IPS-15b (cell line): ENCODE results near the gene OLIG3.

Experiments used
- H3K27me3 ChIP-seq: one replicate; pipeline ENCODE4 v1.6.1; 2013; ENCODE audit warnings: low read length; ENCODE audit not compliant: control insufficient read depth, insufficient read depth
- H3K36me3 ChIP-seq: one replicate; pipeline ENCODE4 v1.6.1; 2013; ENCODE audit warnings: low read length; ENCODE audit not compliant: control insufficient read depth, insufficient read depth
- H3K4me1 ChIP-seq: one replicate; pipeline ENCODE4 v1.6.1; 2013; ENCODE audit warnings: mild to moderate bottlenecking, low read length; ENCODE audit not compliant: control insufficient read depth, insufficient read depth
- H3K4me3 ChIP-seq: one replicate; pipeline ENCODE4 v1.5.1; 2013; ENCODE audit warnings: low read depth, low read length
- H3K9ac ChIP-seq: one replicate; pipeline ENCODE4 v1.6.1; 2013; ENCODE audit warnings: low read depth, mild to moderate bottlenecking, low read length
- H3K9me3 ChIP-seq: one replicate; pipeline ENCODE4 v1.6.1; 2013; ENCODE audit warnings: mild to moderate bottlenecking, low read length; ENCODE audit not compliant: control insufficient read depth, insufficient read depth

The OLIG3 gene

DNA sequence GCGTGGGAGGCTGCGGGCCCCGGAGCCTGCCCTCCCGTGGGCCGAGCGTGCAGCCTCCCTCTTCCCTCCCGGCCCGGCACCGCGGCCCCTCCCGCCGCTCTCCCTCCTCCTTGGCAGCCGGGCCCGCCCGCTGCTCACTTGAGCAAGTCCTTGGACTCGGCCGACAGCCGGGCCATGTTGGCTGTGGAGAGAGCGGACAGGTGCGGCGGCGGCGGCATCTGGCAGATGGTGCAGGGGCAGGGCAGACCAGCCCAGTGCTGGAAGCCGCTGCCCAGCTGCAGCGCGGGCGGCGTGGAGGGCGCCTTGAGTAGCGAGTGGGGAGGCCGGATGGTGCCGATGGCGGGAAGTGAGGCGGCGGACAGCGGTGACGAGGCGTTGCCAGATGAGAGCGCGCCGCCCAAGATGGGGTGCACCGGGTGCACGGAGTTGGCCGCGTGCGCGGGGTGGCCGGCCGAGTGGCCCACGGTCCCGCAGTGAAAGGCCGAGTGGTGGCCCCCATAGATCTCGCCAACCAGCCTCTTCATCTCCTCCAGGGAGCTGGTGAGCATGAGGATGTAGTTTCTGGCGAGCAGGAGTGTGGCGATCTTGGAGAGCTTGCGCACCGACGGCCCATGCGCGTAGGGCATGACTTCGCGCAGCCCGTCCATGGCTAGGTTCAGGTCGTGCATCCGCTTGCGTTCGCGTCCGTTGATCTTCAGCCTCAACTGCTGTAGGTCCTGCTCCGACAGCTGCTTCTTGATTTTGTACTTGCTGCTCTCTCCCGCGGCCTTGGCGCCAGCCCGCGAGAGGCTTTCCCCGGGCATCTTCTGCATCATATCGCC lies 766 bp downstream of the OLIG3 start:
- Histone ChIP-seq H3K4me1 (peaks cover 29% of the 10 kb centered on the region), H3K9ac (no peak overlapping the region), H3K9me3 (no peaks in the 10 kb centered on the region), H3K4me3 (peak overlapping the region; percentile 67), H3K36me3 (no peaks in the 10 kb centered on the region), H3K27me3 (peaks cover 96% of the 10 kb centered on the region)

DNA sequence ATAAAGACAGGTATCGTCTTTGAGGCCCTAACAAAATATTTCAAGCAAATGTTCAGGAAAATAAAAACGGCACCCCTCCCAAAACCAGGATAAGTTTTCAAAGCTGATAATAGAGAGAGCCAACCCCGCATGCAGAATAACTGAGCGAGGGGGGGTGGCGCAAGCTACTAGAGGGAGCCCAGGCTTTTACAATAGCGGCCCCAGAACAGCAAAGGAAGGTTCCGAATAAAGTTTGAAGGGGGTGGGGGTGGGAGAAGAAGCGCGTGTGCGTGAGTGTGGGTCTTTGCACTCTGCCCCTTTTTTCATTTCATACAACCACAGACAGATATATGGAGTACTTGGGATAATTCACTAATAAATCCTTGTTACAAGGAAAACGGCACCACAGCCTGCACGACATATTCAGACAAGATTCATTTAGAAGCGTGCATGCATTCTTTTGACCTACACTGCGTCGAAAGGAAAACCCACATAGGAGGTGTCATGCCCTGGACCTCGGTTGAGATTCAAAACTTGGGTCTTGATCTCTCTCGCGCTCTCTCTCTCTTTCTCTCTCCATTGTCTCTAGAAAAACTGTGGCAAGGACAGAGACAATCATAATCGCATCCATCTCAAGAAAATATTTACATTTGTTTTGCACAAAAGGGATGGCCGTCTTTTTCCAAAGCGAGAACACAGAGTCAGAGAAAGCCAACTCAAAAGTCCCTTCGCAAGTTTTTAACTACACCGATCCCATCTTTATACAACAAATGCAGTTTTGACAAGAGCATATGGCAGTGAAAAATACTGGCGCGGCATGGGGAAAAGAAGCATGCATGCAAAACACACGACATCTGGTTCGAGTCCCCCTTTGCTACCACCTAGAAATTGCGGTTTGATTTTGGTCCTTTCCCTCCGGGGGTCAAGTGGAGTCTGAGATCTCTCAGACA lies 1.6 kb downstream of the OLIG3 start:
- Histone ChIP-seq H3K4me1 (peaks cover 30% of the 10 kb centered on the region), H3K36me3 (no peaks in the 10 kb centered on the region), H3K27me3 (peaks cover 96% of the 10 kb centered on the region), H3K9ac (no peak overlapping the region), H3K9me3 (no peaks in the 10 kb centered on the region), H3K4me3 (peak overlapping the region; percentile 67)

DNA sequence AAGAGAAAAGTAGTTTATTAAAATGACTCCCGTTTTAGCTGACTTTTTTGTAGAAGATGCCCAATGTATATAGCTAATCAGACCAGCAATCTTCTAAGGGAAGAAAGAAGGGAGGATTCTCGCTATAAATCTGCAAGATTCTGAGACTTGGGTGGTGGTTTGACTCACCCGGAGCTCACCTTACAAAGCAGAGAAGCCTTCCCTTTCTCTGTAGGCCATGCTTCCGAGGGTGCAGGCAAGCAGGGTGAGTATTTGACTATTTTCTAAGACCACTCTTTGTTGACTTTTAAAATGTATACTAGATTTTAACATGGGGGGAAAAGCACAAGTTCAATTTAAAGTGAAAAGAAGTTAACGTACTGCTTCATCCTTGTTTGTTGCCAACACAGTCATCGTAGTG lies 2.7 kb downstream of the OLIG3 start:
- no peaks in the 10 kb centered on the region for H3K9me3 ChIP-seq
- H3K36me3 ChIP-seq, result no peaks in the 10 kb centered on the region
- peaks cover 96% of the 10 kb centered on the region for H3K27me3 ChIP-seq
- H3K4me1 ChIP-seq, result peaks cover 35% of the 10 kb centered on the region
- peak overlapping the region; percentile 24 for H3K4me3 ChIP-seq
- H3K9ac ChIP-seq, result no peak overlapping the region

DNA sequence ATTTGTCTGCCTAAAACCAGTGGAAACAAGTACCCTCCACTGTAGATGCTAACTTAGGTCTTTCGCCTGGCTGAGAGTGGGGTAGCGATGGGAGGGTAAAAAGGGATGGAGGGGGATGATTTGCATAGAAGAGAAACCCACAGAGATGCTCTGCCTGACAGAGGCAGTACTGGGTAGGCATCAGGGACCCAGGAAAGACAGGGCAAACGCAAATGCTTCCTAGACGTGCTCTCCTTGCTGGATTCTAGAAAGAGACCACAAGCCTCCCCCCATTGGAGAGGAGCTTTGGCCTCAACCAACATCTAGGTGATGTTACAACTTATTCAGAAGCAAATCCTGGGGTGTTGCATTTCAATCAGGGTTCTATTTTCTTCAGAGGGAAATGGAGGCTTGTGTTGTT lies 3.2 kb downstream of the OLIG3 start:
- peaks cover 96% of the 10 kb centered on the region for H3K27me3 ChIP-seq
- no peak overlapping the region for H3K9ac ChIP-seq
- peaks cover 32% of the 10 kb centered on the region for H3K4me1 ChIP-seq
- H3K9me3 ChIP-seq, result no peaks in the 10 kb centered on the region
- H3K4me3 ChIP-seq, result peak overlapping the region; percentile 24
- H3K36me3 ChIP-seq, result no peaks in the 10 kb centered on the region

DNA sequence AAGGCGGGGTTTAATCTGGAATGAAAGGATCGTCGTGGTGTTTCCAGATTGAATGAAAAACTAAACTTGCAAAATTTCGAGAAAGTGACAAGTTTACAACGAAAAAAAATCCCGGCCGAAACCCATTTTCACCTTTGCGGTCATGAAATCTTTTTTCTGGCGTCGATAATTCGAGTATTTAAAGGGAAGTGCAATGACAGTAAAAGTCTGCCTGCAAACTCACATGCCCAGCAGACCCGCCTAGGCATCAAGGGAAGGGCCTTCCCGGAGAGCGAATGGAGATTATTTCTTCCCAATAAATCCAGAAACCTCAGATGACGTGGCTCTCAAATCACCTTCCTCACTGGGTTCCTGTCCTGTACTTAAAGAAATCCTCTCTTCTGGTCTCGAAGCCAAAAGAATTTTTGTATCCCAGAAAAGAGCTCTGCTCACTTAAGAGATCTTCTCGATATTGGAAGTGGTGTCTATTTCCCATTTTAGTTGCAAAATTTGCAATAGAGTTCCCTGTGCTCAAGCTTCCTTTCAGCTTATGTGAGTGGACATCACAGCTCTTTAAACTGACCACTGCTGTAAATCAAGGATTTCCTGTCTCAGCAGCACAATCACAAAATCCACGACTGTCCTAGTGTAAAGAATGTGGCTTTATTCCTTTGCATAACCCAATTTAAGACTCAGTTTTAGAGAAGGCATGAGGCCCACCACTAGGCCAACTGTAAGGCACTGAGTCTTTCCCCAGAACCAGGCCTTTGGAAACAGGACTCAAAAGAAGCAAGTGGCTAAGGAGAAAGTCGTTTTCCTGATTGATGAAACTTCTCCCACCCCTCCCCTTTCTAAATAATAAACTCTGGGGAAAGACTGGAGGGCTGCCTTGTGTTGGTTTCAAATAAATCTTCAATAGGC lies 3.9 kb downstream of the OLIG3 start:
- Histone ChIP-seq H3K9me3 (no peaks in the 10 kb centered on the region), H3K4me3 (peak overlapping the region; percentile 62), H3K36me3 (no peaks in the 10 kb centered on the region), H3K9ac (no peak overlapping the region), H3K4me1 (peaks cover 31% of the 10 kb centered on the region), H3K27me3 (peaks cover 97% of the 10 kb centered on the region)

DNA sequence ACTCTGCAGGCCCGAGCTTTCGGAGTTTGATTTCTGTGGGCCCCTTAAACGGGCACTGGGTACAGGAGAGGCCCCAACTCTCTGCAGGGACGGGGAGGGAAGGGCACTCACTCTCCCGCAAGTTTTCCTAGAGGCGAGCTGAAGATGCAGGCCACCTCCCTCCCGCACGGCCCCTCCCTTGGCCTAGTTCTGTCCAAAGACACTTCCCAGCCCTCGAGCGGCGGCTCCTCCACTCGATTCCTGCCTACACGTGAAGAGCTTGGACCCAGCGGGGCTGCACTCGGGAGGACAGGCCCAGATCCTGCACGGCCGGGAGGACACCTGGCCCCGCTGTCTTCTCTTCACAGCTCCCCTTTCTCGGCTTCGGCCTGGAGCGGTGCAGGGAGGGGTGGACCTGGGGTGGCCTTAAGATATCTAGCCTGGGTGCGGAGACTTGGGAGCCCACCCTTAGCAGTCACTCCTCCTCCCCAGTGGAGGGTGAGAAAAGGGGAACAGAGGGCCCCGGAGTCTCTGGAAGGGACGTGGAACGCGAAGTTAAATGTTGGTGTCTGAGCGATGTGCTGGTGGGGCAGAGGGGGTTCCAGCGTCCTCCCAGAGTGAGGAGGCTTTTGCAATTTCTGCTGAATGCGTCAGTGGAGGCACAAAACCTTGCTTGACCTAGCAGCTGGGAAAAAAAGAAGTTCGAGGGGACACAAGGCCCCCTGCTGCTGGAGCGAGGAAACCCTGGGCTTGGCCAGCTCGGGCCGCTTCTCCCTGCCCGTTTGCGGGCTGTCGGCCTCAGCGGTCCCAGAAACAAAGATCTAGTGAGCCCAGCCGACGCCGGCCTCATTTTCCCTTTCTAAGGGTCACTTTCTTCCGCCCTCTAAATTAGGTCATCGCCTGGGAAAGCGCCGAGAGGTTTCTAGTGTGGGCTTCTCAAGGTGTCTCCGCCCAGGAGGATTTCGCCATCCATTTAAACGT lies 4.9 kb downstream of the OLIG3 start:
- no peak overlapping the region for H3K9ac ChIP-seq
- H3K27me3 ChIP-seq, result peaks cover 96% of the 10 kb centered on the region
- peak overlapping the region; percentile 62 for H3K4me3 ChIP-seq
- H3K4me1 ChIP-seq, result peaks cover 25% of the 10 kb centered on the region
- H3K36me3 ChIP-seq, result no peaks in the 10 kb centered on the region
- H3K9me3 ChIP-seq, result no peaks in the 10 kb centered on the region

DNA sequence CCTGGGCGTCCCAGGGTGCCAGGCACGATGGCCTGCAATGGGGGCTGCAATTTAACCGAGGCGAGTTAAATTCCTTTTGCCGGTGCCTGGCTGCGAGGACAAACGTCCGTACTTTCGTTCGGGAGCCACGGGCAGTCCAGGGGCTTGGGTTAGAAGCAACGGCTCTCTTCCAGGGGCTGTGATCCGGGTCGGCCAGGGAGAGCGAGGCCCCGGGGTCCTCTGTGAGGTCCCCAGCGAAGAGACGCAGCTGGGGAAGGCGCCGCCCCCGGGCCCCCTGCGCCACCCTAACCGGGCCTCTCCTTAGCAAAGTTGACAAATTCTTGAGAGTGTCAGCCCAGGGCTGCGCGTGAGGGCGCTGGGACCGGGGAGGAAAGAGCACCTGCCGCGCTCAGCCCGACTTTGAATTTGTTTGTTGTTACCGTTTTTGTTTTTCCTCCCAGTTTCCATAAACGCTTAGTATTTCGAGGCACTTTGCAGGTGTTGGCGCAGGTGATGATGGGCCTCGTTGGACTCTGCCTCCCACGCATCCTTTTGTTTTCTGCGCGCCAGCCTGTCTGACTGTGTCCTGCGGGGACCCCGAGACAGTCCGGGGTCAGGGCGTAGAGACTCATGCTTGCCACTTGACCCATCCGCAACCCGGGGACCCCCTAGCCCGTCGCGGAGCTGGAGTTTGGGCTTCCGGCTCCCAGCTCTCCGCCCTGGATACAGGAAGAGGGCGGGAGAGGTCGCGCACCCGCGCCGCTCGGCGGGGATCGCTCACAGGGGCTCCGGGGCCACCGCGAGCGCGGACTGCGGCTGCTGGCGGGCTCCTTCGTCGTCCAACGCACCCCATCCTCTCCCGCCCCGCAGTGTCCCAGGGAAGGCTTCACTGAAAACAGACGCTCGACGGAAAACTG lies 5.8 kb downstream of the OLIG3 start:
- Histone ChIP-seq H3K4me1 (peaks cover 25% of the 10 kb centered on the region), H3K9ac (no peak overlapping the region), H3K36me3 (no peaks in the 10 kb centered on the region), H3K9me3 (no peaks in the 10 kb centered on the region), H3K4me3 (peak overlapping the region; percentile 62), H3K27me3 (peaks cover 91% of the 10 kb centered on the region)

DNA sequence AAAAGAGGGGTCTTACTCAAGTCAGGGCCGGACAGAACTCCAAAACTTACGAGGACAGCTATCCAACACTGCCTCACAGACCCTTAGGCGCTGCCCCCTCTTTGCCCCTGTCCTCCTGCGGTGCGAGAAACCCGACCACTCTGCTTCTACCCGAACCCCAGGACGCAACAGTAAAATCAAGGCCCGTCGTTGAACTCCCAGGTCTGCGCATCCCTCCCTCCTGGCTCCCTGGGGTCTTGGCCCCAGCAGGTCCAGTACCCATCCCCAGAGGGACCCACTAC lies 6.4 kb downstream of the OLIG3 start:
- Histone ChIP-seq H3K4me1 (peaks cover 25% of the 10 kb centered on the region), H3K9me3 (no peaks in the 10 kb centered on the region), H3K27me3 (peaks cover 90% of the 10 kb centered on the region), H3K9ac (no peak overlapping the region), H3K36me3 (no peaks in the 10 kb centered on the region), H3K4me3 (peak overlapping the region; percentile 62)

DNA sequence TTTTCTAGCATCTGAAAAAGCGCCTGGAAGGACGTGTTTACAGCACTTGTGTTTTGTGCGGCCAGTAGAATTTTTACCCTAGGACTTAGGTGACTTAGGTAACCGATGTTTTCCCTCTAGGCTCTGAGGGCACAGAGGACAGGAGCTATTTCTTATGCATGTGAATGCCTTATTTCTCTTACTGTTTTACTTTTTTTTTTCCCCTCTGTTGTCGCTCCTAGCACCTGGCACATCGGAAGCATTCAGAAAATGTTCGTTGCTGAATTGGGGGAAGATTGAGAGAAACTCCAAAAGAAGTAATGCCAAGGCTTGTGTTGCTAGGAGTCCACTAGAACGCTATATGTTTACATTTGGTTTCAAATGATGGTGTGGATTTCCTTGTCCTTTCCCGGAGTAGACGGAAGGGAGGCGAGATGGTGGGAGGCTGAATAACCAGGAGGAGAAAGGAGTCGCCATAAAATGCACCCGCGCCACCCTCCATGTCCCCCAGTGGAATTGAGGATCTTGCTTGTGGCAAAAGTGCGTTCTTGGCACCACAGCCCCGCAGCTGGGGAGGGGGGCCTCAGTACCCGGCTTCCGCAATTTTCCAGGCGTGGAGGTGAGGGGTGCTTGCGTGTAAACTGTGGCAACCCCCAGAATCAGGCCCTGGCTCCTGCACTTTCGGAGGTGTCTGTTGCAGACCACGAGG lies 6.9 kb downstream of the OLIG3 start:
- no peaks in the 10 kb centered on the region for H3K9me3 ChIP-seq
- H3K36me3 ChIP-seq, result no peaks in the 10 kb centered on the region
- H3K4me3 ChIP-seq, result peak overlapping the region; percentile 62
- peaks cover 21% of the 10 kb centered on the region for H3K4me1 ChIP-seq
- no peak overlapping the region for H3K9ac ChIP-seq
- H3K27me3 ChIP-seq, result peaks cover 87% of the 10 kb centered on the region

DNA sequence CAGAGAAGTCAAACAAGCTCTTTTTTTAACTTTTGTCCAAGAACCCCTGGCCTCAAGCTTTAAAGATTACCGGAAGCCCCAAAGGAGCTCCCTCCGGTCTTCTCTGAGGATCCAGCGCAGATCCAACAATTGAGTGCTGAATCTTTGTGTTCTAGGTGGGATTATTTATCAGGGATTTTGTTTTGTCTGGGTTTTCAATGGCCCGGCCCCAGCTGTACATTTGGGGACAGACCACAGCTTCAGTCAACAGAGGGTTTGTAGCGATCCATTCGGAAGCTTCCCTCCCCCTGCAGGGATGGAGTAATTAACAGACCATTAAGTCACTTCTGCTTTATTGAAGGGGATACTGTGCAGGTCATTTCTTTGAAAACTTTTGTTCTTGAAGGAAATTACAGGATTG lies 7.8 kb downstream of the OLIG3 start:
- no peaks in the 10 kb centered on the region for H3K9me3 ChIP-seq
- peaks cover 15% of the 10 kb centered on the region for H3K4me1 ChIP-seq
- H3K36me3 ChIP-seq, result no peaks in the 10 kb centered on the region
- H3K27me3 ChIP-seq, result peaks cover 78% of the 10 kb centered on the region
- H3K9ac ChIP-seq, result no peak overlapping the region
- no peak overlapping the region for H3K4me3 ChIP-seq
